Measurements from ENCODE around the gene TUBA3C. TPM values are rescaled to one million over a fixed set of nuclear protein-coding genes. Genes with fewer than 3 reads are reported as not detected.

The TUBA3C gene
- total and polyA plus RNA-seq, 2 experiments from 2014 or later = not detected

DNA sequence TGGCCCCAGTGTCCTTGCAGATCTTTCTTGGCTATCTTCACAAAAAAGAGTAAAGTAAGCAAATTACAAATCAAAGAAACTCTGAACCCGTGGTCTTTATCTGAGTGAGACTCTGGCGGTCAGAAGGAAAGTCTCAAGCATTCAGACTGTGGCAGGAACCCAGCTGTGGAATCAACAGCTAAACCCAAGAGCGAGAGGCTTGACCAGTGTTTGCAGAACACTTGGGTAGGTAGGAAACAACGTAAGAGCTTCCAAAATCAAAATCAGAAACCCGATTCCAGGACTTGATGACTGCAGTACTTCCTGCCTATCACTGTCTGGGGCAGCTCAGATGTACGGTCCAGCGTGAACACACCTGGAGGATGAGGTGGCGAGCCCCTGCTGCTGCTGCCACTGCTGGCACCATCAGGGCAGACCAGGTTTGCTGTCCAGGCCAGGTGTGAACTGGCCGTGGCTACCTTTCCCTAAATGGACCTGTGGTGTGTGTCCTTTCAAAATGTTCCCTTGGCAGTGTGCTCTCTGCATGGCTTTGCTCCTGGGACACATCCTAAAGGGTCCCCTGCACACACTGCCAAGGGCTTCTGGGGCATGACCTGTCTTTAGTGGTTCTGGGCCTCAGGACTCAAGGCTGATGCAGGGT lies 9.5 kb downstream of the TUBA3C start:
- Histone ChIP-seq H3K4me1 (ENCODE audit: insufficient read depth) (no peaks in the 10 kb centered on the region), H3K4me2 (no peak overlapping the region), H2AFZ (no peak overlapping the region), H3K27ac (ENCODE audit: low read depth) (no peak overlapping the region), H3F3A (replicated peaks; ENCODE audit: low read depth) (no peaks in the 10 kb centered on the region), H3K27me3 (ENCODE audit: insufficient read depth) (no peaks in the 10 kb centered on the region), H3K79me2 (replicated peaks; ENCODE audit: insufficient read depth) (no peaks in the 10 kb centered on the region), H3K36me3 (ENCODE audit: insufficient read depth) (no peaks in the 10 kb centered on the region; the same call in 1 of the 2 replicates), H3K9me2 (ENCODE audit: insufficient read depth) (no peaks in the 10 kb centered on the region), H3K4me3 (no peak overlapping the region), H4K20me1 (replicated peaks; ENCODE audit: insufficient read depth) (no peaks in the 10 kb centered on the region)
- no peaks in the 10 kb centered on the region for H3K27me3 Mint-ChIP-seq (ENCODE audit: insufficient read depth, low read depth, poor library complexity)
- H3K4me1 Mint-ChIP-seq = no peaks in the 10 kb centered on the region
- no peak overlapping the region for H3K27ac Mint-ChIP-seq
- peaks cover 100% of the 10 kb centered on the region for H3K9me3 Mint-ChIP-seq
- DNase-seq (ENCODE audit: low spot score) (no peak), ATAC-seq (no peak)
- H3K36me3 Mint-ChIP-seq (ENCODE audit: low read depth) = peaks cover 44% of the 10 kb centered on the region
- no peak for TF ChIP-seq CREB1 (CRISPR knock-in tag; IDR thresholded peaks at IDR 0.05; ENCODE audit: low read depth)
- no peak for TF ChIP-seq EZH2 (IDR thresholded peaks at IDR 0.05; ENCODE audit: low read depth, unreplicated experiment)
- TF ChIP-seq, protein P1, sequence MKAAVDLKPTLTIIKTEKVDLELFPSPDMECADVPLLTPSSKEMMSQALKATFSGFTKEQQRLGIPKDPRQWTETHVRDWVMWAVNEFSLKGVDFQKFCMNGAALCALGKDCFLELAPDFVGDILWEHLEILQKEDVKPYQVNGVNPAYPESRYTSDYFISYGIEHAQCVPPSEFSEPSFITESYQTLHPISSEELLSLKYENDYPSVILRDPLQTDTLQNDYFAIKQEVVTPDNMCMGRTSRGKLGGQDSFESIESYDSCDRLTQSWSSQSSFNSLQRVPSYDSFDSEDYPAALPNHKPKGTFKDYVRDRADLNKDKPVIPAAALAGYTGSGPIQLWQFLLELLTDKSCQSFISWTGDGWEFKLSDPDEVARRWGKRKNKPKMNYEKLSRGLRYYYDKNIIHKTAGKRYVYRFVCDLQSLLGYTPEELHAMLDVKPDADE (IDR thresholded peaks at IDR 0.05) = no peak
- TF ChIP-seq, protein P2, sequence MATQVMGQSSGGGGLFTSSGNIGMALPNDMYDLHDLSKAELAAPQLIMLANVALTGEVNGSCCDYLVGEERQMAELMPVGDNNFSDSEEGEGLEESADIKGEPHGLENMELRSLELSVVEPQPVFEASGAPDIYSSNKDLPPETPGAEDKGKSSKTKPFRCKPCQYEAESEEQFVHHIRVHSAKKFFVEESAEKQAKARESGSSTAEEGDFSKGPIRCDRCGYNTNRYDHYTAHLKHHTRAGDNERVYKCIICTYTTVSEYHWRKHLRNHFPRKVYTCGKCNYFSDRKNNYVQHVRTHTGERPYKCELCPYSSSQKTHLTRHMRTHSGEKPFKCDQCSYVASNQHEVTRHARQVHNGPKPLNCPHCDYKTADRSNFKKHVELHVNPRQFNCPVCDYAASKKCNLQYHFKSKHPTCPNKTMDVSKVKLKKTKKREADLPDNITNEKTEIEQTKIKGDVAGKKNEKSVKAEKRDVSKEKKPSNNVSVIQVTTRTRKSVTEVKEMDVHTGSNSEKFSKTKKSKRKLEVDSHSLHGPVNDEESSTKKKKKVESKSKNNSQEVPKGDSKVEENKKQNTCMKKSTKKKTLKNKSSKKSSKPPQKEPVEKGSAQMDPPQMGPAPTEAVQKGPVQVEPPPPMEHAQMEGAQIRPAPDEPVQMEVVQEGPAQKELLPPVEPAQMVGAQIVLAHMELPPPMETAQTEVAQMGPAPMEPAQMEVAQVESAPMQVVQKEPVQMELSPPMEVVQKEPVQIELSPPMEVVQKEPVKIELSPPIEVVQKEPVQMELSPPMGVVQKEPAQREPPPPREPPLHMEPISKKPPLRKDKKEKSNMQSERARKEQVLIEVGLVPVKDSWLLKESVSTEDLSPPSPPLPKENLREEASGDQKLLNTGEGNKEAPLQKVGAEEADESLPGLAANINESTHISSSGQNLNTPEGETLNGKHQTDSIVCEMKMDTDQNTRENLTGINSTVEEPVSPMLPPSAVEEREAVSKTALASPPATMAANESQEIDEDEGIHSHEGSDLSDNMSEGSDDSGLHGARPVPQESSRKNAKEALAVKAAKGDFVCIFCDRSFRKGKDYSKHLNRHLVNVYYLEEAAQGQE (IDR thresholded peaks at IDR 0.05; ENCODE audit: unreplicated experiment) = no peak
- no peak for TF ChIP-seq NANOG (IDR thresholded peaks at IDR 0.05; ENCODE audit: borderline replicate concordance)
- no peak for TF ChIP-seq ZNF114 (CRISPR knock-in tag; IDR thresholded peaks at IDR 0.05)
- TF ChIP-seq ZNF331 (CRISPR knock-in tag; IDR thresholded peaks at IDR 0.05; ENCODE audit: low read depth) = no peak
- TF ChIP-seq STAT1 (IDR thresholded peaks at IDR 0.05; ENCODE audit: unreplicated experiment) = no peak
- no peak for TF ChIP-seq POLR2AphosphoS5 (IDR thresholded peaks at IDR 0.05; ENCODE audit: low read depth)
- TF ChIP-seq ZNF462 (CRISPR knock-in tag; IDR thresholded peaks at IDR 0.05) = no peak
- TF ChIP-seq CTCF (conservative IDR thresholded peaks at IDR 0.05; ENCODE audit: low read depth in 2 of 2) = no peak
- TF ChIP-seq JUNB (IDR thresholded peaks at IDR 0.05; ENCODE audit: unreplicated experiment) = no peak
- TF ChIP-seq EZH2phosphoT487 (IDR thresholded peaks at IDR 0.05; ENCODE audit: unreplicated experiment) = no peak
- no peak overlapping the region for H3K4me3 Mint-ChIP-seq
